ENCODE data around the gene ABLIM1.

Gene ABLIM1

GRCh38 chr10:114545819-114546218 lies 112.3 kb downstream of the ABLIM1 start:
- no peak for DNase-seq (ENCODE audit: low spot score)

- no peak for DNase-seq (ENCODE audit: low spot score)
Observed at GRCh38 chr10:114545071-114545470, 113.0 kb downstream of the ABLIM1 start.

GRCh38 chr10:114544045-114544659 lies 113.9 kb downstream of the ABLIM1 start:
- DNase-seq (ENCODE audit: low spot score): no peak

GRCh38 chr10:114543456-114543855 lies 114.6 kb downstream of the ABLIM1 start:
- DNase-seq (ENCODE audit: low spot score): no peak

GRCh38 chr10:114542373-114542772 lies 115.7 kb downstream of the ABLIM1 start:
- DNase-seq (ENCODE audit: low spot score): no peak

GRCh38 chr10:114541797-114542160 lies 116.3 kb downstream of the ABLIM1 start:
- DNase-seq (ENCODE audit: low spot score): no peak

GRCh38 chr10:114541081-114541796 lies 116.8 kb downstream of the ABLIM1 start:
- peak; percentile 82 for DNase-seq (ENCODE audit: low spot score)

- DNase-seq (ENCODE audit: low spot score): no peak
Observed at GRCh38 chr10:114540236-114540635, 117.8 kb downstream of the ABLIM1 start.

- DNase-seq (ENCODE audit: low spot score): no peak
Observed at GRCh38 chr10:114539623-114540022, 118.5 kb downstream of the ABLIM1 start.

GRCh38 chr10:114538181-114538906 lies 119.7 kb downstream of the ABLIM1 start:
- DNase-seq (ENCODE audit: low spot score): no peak

- DNase-seq (ENCODE audit: low spot score): no peak
Observed at GRCh38 chr10:114537736-114538135, 120.3 kb downstream of the ABLIM1 start.

GRCh38 chr10:114534571-114534981 lies 123.5 kb downstream of the ABLIM1 start:
- DNase-seq (ENCODE audit: low spot score): no peak

- no peak for DNase-seq (ENCODE audit: low spot score)
Observed at GRCh38 chr10:114532226-114532625, 125.8 kb downstream of the ABLIM1 start.

- peak; percentile 70 for DNase-seq (ENCODE audit: low spot score)
Observed at GRCh38 chr10:114526504-114527238, 131.4 kb downstream of the ABLIM1 start.

- DNase-seq (ENCODE audit: low spot score): no peak
Observed at GRCh38 chr10:114526126-114526503, 132.0 kb downstream of the ABLIM1 start.

GRCh38 chr10:114525368-114525949 lies 132.6 kb downstream of the ABLIM1 start:
- DNase-seq (ENCODE audit: low spot score): no peak

- DNase-seq (ENCODE audit: low spot score): no peak
Observed at GRCh38 chr10:114523876-114524275, 134.2 kb downstream of the ABLIM1 start.

GRCh38 chr10:114521255-114521654 lies 136.8 kb downstream of the ABLIM1 start:
- no peak for DNase-seq (ENCODE audit: low spot score)

- peak; percentile 65 for DNase-seq (ENCODE audit: low spot score)
Observed at GRCh38 chr10:114520453-114520852, 137.6 kb downstream of the ABLIM1 start.

GRCh38 chr10:114519756-114520293 lies 138.2 kb downstream of the ABLIM1 start:
- DNase-seq (ENCODE audit: low spot score): no peak

- DNase-seq (ENCODE audit: low spot score): peak; percentile 21
Observed at GRCh38 chr10:114519306-114519669, 138.8 kb downstream of the ABLIM1 start.
